Activated naive CD8-positive, alpha-beta T cell treated with anti-CD3 and anti-CD28 coated beads, Interleukin-2, amount 10 ng/mL, durations not matched to agents 7 days and 5 days (primary cell): ENCODE measurements around the gene ATG4D. TPM values are rescaled to one million over a fixed set of nuclear protein-coding genes. Genes with fewer than 3 reads are reported as not detected.

Source experiments
- microRNA-seq: library from miRNA; unstranded; fragments of <30 nt; microRNA quantifications from one replicate; pipeline ENCODE4 v1.2.0, GENCODE V29; 2022
- total RNA-seq, 2 experiments: library from RNA; stranded (reverse); gene quantifications; one replicate each; pipeline ENCODE4 v1.2.3, GENCODE V29; 2021

ATG4D gene
- total RNA-seq, 2 experiments from 2014 or later = 50.4 to 66.6 TPM

Small RNAs within 50 kb of the gene (microRNA-seq; reads per million reads assigned to microRNA genes)
- gene MIR1238 = not detected

Other genes with a start within 250 kb of the ATG4D start
- gene ZGLP1, start 234.1 kb upstream of the ATG4D start, total RNA-seq = 1 to 10 TPM; 3.9 to 5.0 TPM
- gene FDX2, start 227.9 kb upstream of the ATG4D start, total RNA-seq = 1 to 10 TPM; 7.6 to 9.4 TPM
- 10 to 100 TPM; 77.9 to 78.5 TPM for gene RAVER1, start 210.4 kb upstream of the ATG4D start, total RNA-seq
- 100 to 1,000 TPM; 182 to 189 TPM for gene ICAM3, start 204.3 kb upstream of the ATG4D start, total RNA-seq
- gene TYK2, start 163.3 kb upstream of the ATG4D start, total RNA-seq = 100 to 1,000 TPM; 277 to 290 TPM
- gene CDC37, start 140.4 kb upstream of the ATG4D start, total RNA-seq = 100 to 1,000 TPM; 242 to 248 TPM
- 10 to 100 TPM; 28.2 to 29.2 TPM for gene PDE4A, start 123.4 kb upstream of the ATG4D start, total RNA-seq
- 10 to 100 TPM; 82.2 to 82.7 TPM for gene KEAP1, start 40.5 kb upstream of the ATG4D start, total RNA-seq
- gene S1PR5, start 26.5 kb upstream of the ATG4D start, total RNA-seq = 1 to 10 TPM; 3.3 to 4.7 TPM
- gene KRI1, start 22.1 kb downstream of the ATG4D start, total RNA-seq = 10 to 100 TPM; 76.2 to 85.4 TPM
- gene CDKN2D, start 25.1 kb downstream of the ATG4D start, total RNA-seq = 10 to 100 TPM; 93.0 to 95.9 TPM
- gene AP1M2, start 43.4 kb downstream of the ATG4D start, total RNA-seq = not detected
- gene SLC44A2, start 81.6 kb downstream of the ATG4D start, total RNA-seq = 100 to 1,000 TPM; 155 to 156 TPM
- gene ILF3, start 110.4 kb downstream of the ATG4D start, total RNA-seq = 100 to 1,000 TPM; 344 to 354 TPM
- gene QTRT1, start 157.5 kb downstream of the ATG4D start, total RNA-seq = 10 to 100 TPM; 35.9 to 37.7 TPM
- gene DNM2, start 174.2 kb downstream of the ATG4D start, total RNA-seq = 100 to 1,000 TPM; 249 to 259 TPM